Activated T-cell treated with anti-CD3 and anti-CD28 coated beads, Interleukin-2, amount 50 U/mL, for 48 hours (primary cell): ENCODE results near the gene ZNF488.

ENCODE experiments used
- DNase-seq, 2 experiments: peaks; one replicate each; pipeline ENCODE4 v3.0.0-alpha.2; 2020

Gene ZNF488

DNA sequence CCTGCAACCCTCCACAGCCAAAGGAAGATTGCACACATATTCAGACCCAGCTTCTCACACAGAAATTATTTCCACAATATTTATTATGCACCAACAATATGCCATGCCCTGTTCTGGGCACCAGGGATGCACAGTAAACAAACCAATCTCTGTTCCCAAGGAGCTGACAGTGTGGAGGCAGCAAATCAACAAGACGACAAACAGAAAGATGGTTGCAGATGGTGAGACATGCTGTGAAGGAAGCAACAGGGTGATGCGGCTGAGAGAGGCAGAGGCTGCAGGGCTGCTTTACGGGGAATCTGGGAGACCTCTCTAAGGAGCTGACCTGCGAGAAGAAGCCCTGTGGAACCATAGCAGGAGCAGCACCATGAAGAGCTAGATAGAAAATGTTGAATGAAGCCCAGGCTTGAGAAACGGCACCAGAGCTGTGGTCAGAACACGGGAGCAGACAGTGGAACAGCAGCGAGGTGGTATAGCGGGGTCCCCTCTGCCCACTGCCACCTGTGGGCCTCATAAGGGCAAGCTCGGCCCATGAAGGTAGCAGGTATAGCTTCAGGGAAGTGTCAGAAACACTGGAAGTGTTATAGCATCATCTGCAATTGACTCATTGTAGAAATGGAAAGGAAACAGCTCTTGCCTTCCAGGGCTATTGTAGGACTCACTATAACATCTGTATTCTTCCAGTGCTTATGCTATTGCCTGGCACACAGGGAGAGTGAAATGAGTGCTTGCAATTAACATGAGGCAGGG, 18.5 kb downstream of the ZNF488 start:
- DNase-seq, result no peak

DNA sequence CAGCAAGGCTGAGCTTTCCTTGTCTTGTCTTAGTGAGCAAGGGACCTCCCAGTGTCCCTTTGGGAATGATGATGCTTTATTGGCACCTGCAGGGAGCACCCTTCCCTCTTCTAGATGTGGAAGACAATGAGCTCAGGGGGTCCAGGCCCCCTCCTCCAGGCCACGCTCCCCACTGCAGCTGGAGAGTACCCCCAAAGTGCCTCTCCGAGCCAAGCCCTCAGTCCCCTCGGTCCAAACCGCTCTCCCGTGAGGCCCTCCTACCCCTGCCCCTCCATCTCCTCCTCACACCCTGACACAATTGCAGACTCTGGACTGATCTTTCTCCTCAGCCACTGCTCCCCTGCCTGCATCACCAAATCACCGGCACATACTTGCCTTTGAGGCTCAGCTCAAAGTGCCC, 19.2 kb downstream of the ZNF488 start:
- DNase-seq, result no peak

DNA sequence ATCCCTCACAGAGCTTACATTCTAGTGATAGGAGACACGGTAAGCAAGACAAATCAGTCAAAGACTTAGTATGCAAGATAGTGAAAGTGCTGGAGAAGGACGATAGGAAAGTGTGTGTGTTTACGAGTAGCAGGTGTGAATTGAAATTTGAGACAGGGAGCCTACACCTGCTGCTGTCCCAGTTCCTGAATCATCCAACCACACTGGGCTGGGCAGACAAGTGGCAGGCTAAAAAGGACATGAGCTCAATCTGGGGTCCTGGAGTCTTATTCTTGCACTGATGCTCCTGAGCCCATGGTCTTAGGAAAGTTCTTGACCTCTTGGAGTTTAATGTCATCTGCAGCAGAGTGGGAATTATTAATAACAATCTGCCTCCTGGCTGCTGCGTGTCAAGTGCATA, 19.7 kb downstream of the ZNF488 start:
- no peak for DNase-seq

DNA sequence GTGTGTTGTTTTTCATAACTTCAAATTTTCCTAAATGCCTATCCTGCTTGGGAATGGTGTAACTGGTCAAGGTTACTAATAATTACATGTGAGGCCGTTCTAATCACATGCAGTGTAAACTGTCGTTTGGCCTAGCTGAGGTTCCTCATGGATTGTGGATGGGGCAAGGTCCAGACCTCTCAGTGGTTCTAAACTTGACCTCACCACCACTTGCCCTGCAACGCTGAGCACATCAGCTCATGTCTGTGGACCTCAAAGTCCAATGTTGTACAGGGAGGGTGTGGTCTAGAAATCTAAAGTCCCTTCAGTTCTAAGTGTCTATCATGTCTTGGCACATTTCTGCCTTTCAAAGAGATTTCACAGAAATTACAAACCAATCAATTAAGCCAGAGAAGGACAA, 20.3 kb downstream of the ZNF488 start:
- DNase-seq, result no peak

DNA sequence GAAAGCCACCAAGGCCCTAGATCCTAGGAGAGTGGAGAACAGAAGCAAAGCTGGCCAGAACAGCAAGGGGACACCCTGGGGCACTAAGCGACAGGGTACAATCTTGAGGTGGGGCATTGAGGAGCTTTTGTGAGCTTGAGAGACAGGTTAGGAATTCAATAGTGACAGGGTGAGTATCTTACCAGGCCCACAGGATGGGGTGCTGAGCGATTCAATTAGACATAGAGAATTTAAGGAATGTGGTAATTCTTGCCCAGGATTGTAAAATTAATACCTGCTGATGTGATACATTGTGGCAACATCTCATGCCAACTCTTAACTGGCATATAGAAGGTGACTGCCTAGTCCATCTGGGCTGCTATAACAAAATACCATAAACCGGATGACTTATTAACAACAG, 21.9 kb downstream of the ZNF488 start:
- no peak for DNase-seq

DNA sequence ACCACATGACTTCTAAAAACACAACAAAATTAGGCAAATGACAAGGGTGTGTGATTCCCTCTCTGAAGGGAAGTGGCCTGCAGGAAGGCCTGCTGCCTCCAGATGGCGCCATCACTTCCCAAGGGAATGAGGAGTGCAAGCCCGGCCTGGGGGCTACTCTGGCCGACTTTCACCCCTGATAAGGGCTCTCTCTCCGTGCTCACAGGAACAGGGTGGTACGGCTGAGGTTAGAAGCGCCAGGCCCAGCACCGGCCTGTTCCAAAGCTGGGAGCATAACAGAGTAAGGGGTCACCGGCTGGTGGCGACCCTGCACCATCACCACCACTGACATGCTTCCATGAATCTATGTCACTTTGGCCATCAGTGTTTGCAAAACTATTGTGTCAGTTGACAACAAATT, 22.8 kb downstream of the ZNF488 start:
- DNase-seq, result peak; percentile 51 to 63

DNA sequence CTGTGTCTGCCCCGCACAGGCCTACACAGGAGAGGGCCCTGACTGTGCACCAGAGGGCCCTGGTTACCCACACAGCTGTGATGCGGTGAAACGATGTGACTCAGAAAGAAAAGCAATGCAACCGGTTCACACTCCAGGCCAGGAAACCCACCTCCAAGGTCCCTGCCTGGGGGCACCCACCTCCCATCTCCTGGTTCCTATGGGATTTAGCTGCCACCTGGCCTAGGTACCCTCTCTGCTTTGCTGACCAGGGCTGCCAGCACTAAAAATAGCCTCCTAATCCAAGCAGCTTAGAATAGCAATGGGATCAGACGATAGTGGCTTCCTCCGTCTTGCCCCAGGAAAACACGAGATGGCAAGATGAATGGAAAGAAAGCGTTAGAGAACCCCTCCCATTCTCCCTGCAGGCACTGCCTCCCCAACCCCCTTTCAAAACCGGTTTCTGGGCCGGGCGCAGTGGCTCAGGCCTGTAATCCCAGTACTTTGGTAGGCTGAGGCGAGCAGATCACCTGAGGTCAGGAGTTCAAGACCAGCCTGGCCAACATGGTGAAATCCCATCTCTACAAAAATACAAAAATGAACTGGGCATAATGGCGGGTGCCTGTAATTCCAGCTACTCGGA, 23.6 kb downstream of the ZNF488 start:
- no peak for DNase-seq

DNA sequence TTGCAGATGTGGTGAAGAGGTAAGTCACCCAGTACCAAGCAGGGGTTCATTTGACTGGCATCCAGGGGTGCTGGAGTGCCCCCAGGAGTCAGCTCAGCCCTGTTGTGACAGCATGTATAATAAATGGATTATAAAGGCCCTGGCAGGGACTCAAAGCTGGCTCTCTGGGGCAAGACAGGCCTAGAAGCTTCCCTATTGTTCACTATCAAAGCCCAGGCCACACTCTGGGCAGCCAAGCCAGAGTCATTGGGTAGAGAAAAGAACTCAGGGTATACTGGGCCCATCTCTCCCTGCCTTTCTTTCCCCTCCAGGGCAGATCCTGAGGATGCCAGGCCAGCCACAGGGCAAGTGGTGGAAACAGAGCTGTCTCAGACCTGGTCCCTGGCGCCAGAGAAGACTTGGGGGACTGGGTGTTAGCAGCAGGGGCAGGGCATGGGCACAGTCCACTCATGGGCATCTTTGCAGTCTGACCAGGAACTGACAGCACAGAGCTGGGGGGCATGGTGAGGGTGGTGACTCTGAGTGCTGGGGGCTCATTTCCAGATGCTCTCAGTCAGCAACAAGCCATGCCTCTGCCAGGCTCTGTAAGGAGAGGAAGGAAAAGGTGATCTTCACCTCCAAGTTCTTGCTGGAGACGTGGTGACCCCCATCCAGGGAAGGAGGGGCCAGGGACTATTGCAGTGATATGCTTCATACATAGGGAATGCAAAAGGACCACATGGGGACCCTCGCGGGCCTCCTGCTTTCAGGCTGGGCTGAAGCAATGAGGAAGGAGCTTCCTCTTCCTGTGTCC, 24.3 kb downstream of the ZNF488 start:
- no peak for DNase-seq

DNA sequence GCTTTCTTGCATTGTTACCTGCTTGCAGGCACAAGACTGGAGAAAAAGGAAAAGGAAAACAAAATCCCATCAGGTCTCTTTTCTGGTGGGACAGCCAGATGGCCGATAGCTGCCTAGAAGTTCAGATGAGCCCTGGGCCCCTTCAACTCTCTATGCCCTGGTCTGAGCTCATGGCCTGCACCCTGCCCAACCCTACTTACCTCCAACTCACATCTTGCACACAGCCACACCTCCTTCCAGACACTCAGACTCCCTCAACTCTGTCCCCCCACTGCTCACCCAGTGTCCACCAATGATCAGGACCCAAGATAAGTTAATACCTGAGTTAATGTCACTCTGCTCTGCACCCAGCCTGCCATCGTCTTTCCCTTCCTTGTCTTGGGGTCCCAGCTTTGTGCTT, 25.0 kb downstream of the ZNF488 start:
- no peak for DNase-seq

DNA sequence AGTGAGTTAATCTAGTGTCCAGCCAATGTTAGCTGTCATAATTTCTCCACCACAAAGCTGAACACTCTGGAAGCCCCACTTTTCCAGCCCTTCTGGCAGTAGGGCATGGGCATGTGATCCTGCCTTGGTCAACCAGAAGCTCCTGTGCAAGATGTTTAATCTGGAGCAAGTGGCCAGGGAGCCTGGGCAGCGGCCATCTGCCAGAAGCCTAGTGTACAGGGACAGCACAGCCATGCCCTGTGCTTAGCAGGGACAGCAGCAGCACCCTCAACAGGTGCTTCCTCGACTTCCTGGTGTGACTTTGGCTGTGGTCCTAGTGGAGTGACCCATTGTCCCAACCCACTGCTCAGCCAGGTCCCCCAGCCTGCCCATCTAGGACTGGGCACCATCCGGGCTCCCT, 25.6 kb downstream of the ZNF488 start:
- no peak for DNase-seq

DNA sequence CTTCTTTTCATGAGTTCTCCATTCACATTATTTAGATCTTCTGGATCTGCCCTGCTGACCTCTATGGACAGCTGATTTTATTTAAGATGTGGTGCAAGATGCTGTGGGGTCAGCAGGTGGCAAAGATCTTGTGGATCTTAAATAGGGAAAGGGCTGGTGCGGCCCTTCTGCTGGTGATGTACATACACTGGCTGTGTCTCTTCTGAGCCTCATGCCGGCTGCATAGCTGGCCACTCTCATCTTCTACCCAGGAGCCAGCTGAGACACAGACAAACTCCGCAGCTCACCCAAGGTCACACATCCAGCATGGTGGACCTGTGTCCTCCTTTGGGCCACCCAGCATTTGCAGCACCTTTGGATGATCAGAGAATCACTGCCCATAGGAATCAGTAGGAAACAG, 26.2 kb downstream of the ZNF488 start:
- no peak for DNase-seq

DNA sequence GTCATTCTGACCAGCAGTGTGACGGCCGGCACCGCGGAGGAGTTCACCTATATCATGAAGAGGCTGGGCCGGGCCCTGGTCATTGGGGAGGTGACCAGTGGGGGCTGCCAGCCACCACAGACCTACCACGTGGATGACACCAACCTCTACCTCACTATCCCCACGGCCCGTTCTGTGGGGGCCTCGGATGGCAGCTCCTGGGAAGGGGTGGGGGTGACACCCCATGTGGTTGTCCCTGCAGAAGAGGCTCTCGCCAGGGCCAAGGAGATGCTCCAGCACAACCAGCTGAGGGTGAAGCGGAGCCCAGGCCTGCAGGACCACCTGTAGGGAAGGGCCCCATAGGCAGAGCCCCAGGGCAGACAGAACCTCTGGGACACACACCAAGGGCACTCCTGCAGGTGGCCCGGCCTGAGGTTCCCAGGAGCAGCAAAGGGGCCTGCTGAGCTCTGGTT, 26.9 kb downstream of the ZNF488 start:
- DNase-seq, result no peak

DNA sequence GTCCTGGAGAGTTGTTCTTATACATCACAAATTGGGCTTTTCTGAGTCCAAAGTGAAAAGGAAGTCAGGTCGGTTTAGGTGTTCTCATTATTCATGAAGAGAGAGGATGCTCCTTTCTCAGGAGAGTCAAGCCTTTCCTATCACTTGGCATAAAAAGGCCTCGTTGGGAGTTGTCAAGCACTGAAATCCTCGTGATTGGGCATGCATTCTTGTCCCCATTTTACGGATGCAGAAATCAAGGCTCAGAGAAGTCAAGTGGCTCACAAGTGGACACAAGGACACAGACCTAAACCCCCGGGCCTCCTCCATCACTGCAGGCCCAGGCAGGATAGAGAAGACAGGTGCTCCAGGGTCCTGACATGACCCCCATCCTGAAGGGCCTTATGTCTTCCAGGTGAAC, 27.4 kb downstream of the ZNF488 start:
- no peak for DNase-seq

DNA sequence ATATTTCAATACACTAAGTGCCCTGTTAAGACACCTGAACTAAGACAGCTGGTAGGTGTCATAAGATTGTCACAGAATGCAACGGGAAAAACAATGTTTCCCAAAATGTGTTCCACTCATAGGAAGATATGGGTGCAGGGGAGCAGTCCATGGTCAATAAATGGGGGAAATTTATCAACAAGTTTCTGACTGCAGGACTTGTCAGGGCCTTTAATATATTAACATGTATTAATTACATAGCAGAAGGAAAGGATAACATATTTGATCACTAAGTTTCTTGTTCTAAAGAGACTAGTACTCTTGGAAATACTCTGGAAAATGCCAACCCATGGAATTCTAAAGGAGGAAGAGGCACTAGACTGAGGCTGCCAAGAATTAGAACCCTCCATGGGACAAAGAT, 29.2 kb downstream of the ZNF488 start:
- DNase-seq, result no peak

DNA sequence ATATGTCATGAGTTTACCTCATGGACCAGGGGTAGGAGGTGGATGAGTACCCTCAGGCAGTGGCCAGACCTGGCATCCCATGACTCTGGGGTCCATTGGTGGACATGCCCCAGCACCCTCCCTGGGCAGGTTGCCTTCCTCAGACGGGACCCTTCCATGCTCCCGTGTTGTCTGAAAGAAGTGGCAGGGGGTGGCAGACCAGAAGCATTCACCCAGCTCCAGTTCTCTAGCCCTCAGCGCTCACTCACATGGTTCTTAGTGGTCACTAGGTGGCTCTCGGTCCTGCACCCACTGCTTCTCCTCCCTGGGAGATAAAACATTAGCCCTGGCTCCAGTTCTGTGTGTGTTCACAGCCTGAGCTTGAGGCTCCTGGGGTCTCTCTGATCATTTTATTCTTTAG, 29.9 kb downstream of the ZNF488 start:
- DNase-seq, result no peak

DNA sequence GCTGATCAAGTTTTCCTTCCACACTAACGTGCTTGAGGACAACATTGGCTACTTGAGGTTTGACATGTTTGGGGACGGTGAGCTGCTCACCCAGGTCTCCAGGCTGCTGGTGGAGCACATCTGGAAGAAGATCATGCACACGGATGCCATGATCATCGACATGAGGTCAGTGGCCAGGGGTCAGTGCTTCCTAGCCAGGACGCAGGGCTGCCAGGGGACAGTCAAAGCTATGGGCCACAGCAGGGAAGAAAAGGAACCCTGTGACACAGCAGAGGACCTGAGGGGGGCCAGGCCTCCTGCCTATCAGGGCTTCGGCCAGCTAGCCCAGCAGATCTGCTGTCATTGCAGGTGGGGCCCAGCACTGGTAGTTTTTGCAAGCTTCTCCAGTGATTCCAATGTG, 30.7 kb downstream of the ZNF488 start:
- no peak for DNase-seq

DNA sequence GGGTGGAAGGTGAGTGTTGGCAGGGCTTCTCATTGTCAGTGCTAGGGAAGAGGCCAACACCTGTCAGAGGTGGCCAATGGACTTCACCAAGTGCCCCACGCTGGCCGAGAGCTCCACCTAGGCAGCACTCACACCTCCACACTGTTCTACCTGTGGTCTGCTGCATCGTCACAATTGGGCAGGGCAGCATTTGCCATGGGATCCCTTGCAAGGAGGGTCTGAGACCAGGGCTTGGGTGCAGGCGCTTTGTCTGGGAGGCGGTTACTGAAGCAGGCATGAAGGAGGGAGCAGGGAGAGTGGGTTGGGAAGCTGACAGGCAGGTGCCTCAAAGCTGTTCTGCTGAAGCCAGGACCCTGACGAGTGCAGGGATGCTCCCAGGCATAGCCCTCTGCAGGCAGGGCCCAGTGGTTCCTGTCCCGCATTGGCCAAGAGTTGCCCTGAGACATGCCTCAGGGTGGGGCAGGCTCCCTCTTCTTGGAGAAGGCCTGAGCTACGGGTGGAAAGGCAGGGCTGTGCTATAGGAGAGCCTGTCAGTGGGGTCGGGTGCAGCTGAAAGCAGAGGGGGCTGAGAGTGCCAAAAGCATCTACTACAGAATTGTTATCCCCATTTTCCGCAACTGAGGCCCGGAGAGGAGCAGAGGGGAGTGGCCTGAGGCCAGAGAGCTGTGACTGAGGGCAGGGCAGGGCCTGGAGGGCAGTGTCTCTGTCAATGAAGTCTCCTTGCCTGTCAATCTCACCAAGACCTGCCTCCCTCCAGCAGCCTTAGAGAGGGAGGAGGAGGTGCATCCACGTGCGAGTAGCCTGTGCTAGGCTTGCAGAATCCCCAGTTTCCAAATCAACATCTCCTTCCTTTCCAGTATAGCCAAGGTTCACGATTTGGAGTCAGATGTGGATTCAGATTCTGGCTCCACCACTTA, 31.9 kb downstream of the ZNF488 start:
- DNase-seq, result no peak

DNA sequence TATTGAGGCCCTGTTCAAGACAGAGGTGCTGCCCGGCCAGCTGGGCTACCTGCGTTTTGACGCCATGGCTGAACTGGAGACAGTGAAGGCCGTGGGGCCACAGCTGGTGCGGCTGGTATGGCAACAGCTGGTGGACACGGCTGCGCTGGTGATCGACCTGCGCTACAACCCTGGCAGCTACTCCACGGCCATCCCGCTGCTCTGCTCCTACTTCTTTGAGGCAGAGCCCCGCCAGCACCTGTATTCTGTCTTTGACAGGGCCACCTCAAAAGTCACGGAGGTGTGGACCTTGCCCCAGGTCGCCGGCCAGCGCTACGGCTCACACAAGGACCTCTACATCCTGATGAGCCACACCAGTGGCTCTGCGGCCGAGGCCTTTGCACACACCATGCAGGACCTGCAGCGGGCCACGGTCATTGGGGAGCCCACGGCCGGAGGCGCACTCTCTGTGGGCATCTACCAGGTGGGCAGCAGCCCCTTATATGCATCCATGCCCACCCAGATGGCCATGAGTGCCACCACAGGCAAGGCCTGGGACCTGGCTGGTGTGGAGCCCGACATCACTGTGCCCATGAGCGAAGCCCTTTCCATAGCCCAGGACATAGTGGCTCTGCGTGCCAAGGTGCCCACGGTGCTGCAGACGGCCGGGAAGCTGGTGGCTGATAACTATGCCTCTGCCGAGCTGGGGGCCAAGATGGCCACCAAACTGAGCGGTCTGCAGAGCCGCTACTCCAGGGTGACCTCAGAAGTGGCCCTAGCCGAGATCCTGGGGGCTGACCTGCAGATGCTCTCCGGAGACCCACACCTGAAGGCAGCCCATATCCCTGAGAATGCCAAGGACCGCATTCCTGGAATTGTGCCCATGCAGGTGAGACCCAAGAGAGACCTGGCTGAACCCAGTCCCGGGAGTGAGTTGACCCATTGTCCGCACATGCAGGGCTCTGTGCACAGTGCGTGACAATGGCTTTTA, 33.1 kb downstream of the ZNF488 start:
- DNase-seq, result no peak

DNA sequence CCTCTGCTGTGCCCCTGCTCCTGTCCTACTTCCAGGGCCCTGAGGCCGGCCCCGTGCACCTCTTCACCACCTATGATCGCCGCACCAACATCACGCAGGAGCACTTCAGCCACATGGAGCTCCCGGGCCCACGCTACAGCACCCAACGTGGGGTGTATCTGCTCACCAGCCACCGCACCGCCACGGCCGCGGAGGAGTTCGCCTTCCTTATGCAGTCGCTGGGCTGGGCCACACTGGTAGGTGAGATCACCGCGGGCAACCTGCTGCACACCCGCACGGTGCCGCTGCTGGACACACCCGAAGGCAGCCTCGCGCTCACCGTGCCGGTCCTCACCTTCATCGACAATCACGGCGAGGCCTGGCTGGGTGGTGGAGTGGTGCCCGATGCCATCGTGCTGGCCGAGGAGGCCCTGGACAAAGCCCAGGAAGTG, 34.1 kb downstream of the ZNF488 start:
- no peak for DNase-seq

DNA sequence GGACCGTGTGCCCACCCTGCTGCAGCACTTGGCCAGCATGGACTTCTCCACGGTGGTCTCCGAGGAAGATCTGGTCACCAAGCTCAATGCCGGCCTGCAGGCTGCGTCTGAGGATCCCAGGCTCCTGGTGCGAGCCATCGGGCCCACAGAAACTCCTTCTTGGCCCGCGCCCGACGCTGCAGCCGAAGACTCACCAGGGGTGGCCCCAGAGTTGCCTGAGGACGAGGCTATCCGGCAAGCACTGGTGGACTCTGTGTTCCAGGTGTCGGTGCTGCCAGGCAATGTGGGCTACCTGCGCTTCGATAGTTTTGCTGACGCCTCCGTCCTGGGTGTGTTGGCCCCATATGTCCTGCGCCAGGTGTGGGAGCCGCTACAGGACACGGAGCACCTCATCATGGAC, 34.6 kb downstream of the ZNF488 start:
- DNase-seq, result no peak

DNA sequence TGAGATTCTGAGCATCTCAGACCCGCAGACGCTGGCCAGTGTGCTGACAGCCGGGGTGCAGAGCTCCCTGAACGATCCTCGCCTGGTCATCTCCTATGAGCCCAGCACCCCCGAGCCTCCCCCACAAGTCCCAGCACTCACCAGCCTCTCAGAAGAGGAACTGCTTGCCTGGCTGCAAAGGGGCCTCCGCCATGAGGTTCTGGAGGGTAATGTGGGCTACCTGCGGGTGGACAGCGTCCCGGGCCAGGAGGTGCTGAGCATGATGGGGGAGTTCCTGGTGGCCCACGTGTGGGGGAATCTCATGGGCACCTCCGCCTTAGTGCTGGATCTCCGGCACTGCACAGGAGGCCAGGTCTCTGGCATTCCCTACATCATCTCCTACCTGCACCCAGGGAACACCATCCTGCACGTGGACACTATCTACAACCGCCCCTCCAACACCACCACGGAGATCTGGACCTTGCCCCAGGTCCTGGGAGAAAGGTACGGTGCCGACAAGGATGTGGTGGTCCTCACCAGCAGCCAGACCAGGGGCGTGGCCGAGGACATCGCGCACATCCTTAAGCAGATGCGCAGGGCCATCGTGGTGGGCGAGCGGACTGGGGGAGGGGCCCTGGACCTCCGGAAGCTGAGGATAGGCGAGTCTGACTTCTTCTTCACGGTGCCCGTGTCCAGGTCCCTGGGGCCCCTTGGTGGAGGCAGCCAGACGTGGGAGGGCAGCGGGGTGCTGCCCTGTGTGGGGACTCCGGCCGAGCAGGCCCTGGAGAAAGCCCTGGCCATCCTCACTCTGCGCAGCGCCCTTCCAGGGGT, 35.2 kb downstream of the ZNF488 start:
- no peak for DNase-seq
